ENCODE measurements around the gene FIGNL1. TPM values are rescaled to one million over a fixed set of nuclear protein-coding genes. Genes with fewer than 3 reads are reported as not detected.

Gene FIGNL1
- total RNA-seq, 1 donor from 2014 or later = 69.0 TPM

DNA sequence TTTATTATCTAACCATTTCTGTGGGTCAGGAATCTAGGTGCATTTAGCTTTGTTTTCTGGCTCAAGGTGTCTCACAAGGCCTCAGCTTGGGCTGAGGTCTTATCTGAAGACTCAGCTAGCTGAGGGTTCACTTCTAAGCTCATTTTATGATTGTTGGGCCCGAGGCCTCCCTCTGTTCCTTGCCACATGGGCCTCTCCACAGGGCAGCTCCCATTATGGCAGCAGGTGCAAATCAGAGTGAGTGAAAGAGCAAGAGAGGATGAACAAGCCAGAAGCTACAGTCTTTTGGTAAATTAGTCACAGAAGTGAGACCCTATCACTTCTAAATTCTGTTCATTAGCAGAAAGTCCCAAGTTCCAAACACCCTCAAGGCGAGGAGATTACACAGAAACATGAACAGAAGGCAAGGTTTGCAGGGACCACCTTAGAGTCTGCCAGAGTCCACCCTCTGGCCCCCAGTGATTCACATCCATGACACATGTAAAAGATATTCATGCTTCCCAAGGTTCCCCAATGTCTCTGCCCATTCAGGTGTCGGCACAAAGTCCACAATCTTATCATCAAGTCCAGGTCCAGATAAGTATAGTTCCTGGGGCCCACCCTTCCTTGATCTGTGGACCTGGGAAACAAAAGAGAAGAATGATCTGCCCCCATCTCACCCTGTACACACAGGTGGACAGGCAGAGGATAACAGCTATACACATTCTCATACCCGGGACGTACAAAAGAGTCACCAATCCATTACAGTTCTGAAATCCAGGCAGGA, 23.7 kb downstream of the FIGNL1 start:
- H3K27ac Mint-ChIP-seq = no peak overlapping the region

DNA sequence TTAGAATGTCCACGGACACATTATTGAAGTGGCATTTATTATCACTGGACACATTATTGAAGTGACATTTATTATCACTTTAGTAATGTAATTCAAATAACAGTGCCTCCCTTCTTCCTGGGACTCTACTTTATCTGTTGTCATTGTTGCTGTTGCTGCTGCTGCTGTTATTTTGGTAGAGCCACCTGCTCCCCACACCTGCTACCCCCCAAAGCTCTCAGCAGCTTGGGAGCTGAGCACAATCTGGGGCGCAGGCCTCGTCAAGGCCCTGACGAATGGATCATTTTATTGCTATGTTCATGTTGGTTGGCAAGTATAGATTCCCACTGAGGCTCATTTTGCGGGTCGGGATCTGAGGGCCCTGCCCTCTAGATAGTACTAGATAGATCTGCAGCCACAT, 24.8 kb downstream of the FIGNL1 start:
- Mint-ChIP-seq H3K36me3 (no peaks in the 10 kb centered on the region), H3K4me1 (peaks cover 7% of the 10 kb centered on the region)

More for the DNA sequence above, 23.7 kb downstream of the FIGNL1 start:
- peaks cover 2% of the 10 kb centered on the region for H3K27me3 Mint-ChIP-seq (ENCODE audit: insufficient read depth, low read depth)
- H3K9me3 ChIP-seq (ENCODE audit: low read depth) = no peaks in the 10 kb centered on the region
- peaks cover 10% of the 10 kb centered on the region for H3K4me1 ChIP-seq
- no peak overlapping the region for H3K4me3 ChIP-seq
- peaks cover 8% of the 10 kb centered on the region for H3K4me1 Mint-ChIP-seq
- no peaks in the 10 kb centered on the region for H3K36me3 Mint-ChIP-seq
- no peak overlapping the region for H3K27ac ChIP-seq
- H3K9me3 Mint-ChIP-seq = no peaks in the 10 kb centered on the region
- DNase-seq (ENCODE audit: low spot score) = no peak
- no peaks in the 10 kb centered on the region for H3K36me3 ChIP-seq
- H3K4me2 ChIP-seq = no peak overlapping the region
- no peak for TF ChIP-seq EZH2phosphoT487 (IDR thresholded peaks at IDR 0.05)
- TF ChIP-seq EZH2 (IDR thresholded peaks at IDR 0.05) = no peak
- TF ChIP-seq, protein P1, sequence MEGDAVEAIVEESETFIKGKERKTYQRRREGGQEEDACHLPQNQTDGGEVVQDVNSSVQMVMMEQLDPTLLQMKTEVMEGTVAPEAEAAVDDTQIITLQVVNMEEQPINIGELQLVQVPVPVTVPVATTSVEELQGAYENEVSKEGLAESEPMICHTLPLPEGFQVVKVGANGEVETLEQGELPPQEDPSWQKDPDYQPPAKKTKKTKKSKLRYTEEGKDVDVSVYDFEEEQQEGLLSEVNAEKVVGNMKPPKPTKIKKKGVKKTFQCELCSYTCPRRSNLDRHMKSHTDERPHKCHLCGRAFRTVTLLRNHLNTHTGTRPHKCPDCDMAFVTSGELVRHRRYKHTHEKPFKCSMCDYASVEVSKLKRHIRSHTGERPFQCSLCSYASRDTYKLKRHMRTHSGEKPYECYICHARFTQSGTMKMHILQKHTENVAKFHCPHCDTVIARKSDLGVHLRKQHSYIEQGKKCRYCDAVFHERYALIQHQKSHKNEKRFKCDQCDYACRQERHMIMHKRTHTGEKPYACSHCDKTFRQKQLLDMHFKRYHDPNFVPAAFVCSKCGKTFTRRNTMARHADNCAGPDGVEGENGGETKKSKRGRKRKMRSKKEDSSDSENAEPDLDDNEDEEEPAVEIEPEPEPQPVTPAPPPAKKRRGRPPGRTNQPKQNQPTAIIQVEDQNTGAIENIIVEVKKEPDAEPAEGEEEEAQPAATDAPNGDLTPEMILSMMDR (IDR thresholded peaks at IDR 0.05) = no peak
- H3K27me3 ChIP-seq = no peaks in the 10 kb centered on the region
- H4K20me1 ChIP-seq (ENCODE audit: low read depth) = no peaks in the 10 kb centered on the region
- H3K79me2 ChIP-seq (ENCODE audit: low read depth) = no peaks in the 10 kb centered on the region
- no peak overlapping the region for H3K4me3 Mint-ChIP-seq
- no peak overlapping the region for H3K9ac ChIP-seq
- no peak overlapping the region for H2AFZ ChIP-seq (replicated peaks)
- H3F3A ChIP-seq (ENCODE audit: low read depth) = no peaks in the 10 kb centered on the region

GRCh38 chr7:50423860-50424259, 26.3 kb downstream of the FIGNL1 start:
- H3K27me3 ChIP-seq = no peaks in the 10 kb centered on the region
- H3K27ac ChIP-seq = no peak overlapping the region
- Mint-ChIP-seq H3K27ac (no peak overlapping the region), H3K4me1 (peaks cover 7% of the 10 kb centered on the region), H3K9me3 (no peaks in the 10 kb centered on the region), H3K4me3 (no peak overlapping the region), H3K27me3 (ENCODE audit: insufficient read depth, low read depth) (peaks cover 2% of the 10 kb centered on the region), H3K36me3 (no peaks in the 10 kb centered on the region)
- peaks cover 14% of the 10 kb centered on the region for H3K4me1 ChIP-seq
- H3K4me3 ChIP-seq = no peak overlapping the region
- H3F3A ChIP-seq (ENCODE audit: low read depth) = peaks cover under 1% of the 10 kb centered on the region
- no peak for DNase-seq (ENCODE audit: low spot score)
- no peak overlapping the region for H2AFZ ChIP-seq (replicated peaks)
- no peaks in the 10 kb centered on the region for H3K9me3 ChIP-seq (ENCODE audit: low read depth)
- no peak overlapping the region for H3K4me2 ChIP-seq
- no peaks in the 10 kb centered on the region for H3K79me2 ChIP-seq (ENCODE audit: low read depth)
- H4K20me1 ChIP-seq (ENCODE audit: low read depth) = no peaks in the 10 kb centered on the region
- no peak overlapping the region for H3K9ac ChIP-seq
- TF ChIP-seq EZH2 (IDR thresholded peaks at IDR 0.05) = no peak
- TF ChIP-seq, protein P1 (IDR thresholded peaks at IDR 0.05) = no peak
- TF ChIP-seq EZH2phosphoT487 (IDR thresholded peaks at IDR 0.05) = no peak
- H3K36me3 ChIP-seq = no peaks in the 10 kb centered on the region

More for the DNA sequence above, 24.8 kb downstream of the FIGNL1 start:
- no peaks in the 10 kb centered on the region for H4K20me1 ChIP-seq (ENCODE audit: low read depth)
- no peak overlapping the region for H3K4me2 ChIP-seq
- no peak overlapping the region for H2AFZ ChIP-seq (replicated peaks)
- H3K79me2 ChIP-seq (ENCODE audit: low read depth) = no peaks in the 10 kb centered on the region
- H3K4me3 ChIP-seq = no peak overlapping the region
- no peak for DNase-seq (ENCODE audit: low spot score)
- Mint-ChIP-seq H3K4me3 (no peak overlapping the region), H3K27ac (no peak overlapping the region), H3K9me3 (no peaks in the 10 kb centered on the region), H3K27me3 (ENCODE audit: insufficient read depth, low read depth) (no peaks in the 10 kb centered on the region)
- H3K36me3 ChIP-seq = no peaks in the 10 kb centered on the region
- no peaks in the 10 kb centered on the region for H3F3A ChIP-seq (ENCODE audit: low read depth)
- no peaks in the 10 kb centered on the region for H3K9me3 ChIP-seq (ENCODE audit: low read depth)
- no peak overlapping the region for H3K9ac ChIP-seq
- H3K4me1 ChIP-seq = peaks cover 14% of the 10 kb centered on the region
- no peak overlapping the region for H3K27ac ChIP-seq
- H3K27me3 ChIP-seq = no peaks in the 10 kb centered on the region
- no peak for TF ChIP-seq EZH2phosphoT487 (IDR thresholded peaks at IDR 0.05)
- TF ChIP-seq, protein P1 (IDR thresholded peaks at IDR 0.05) = no peak
- no peak for TF ChIP-seq EZH2 (IDR thresholded peaks at IDR 0.05)
